Measurements from ENCODE around the gene GNL3. TPM values are rescaled to one million over a fixed set of nuclear protein-coding genes. Genes with fewer than 3 reads are reported as not detected.

Gene GNL3
- total and polyA plus RNA-seq, 2 donors (not counting 3 experiments of a cell fraction or from before 2014, with no cell fraction given), result 27.8 to 109 TPM

DNA sequence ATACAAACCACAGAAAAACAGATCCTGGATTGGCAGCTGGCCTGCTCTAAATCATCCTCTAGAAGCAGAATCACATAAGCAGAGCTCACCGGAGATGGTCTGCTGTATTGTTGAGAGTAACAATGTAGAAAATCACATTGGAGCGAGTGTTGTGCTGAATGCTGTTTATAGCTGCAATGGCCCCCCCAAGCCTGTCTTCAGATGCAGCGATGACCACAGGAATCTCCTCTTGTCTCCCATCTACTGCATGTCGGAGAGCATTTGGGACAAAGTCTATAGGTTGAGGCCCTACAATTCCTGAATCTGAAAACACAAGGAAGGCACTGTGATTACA, 11.8 kb downstream of the GNL3 start:
- ChIA-PET POLR2A (no interaction called here), CTCF (no interaction called here)
- Histone ChIP-seq H4K20me1 (replicated peaks; ENCODE audit: control insufficient read depth, extremely low read depth, insufficient read depth, low read length) (no peaks in the 10 kb centered on the region), H3K9me3 (replicated peaks; ENCODE audit: control insufficient read depth, insufficient read depth, low read length) (no peaks in the 10 kb centered on the region), H2AFZ (ENCODE audit: low read depth, low read length) (no peak overlapping the region), H3K4me3 (replicated peaks in 1 of 3; ENCODE audit: insufficient read depth in 1 of 3, low read depth in 1 of 3, low read length in 3 of 3) (no peak overlapping the region), H3K9me1 (replicated peaks; ENCODE audit: control insufficient read depth, extremely low read depth, insufficient read depth, low read length) (no peaks in the 10 kb centered on the region), H3K4me2 (ENCODE audit: insufficient read depth, low read length) (no peak overlapping the region), H3K27ac (ENCODE audit: insufficient read depth, low read depth, low read length) (no peak overlapping the region), H3K79me2 (ENCODE audit: control insufficient read depth, insufficient read depth, low read length) (peaks cover 19% of the 10 kb centered on the region), H3K9ac (replicated peaks; ENCODE audit: extremely low read depth, insufficient read depth, low read length) (no peak overlapping the region), H3K4me1 (ENCODE audit: control insufficient read depth, extremely low read depth, insufficient read depth, low read length) (no peaks in the 10 kb centered on the region), H3K27me3 (ENCODE audit: control insufficient read depth in 2 of 2, insufficient read depth in 2 of 2, low read length in 2 of 2) (no peaks in the 10 kb centered on the region), H3K36me3 (ENCODE audit: control insufficient read depth in 2 of 2, extremely low read depth in 1 of 2, insufficient read depth in 2 of 2, low read length in 2 of 2) (peaks cover 29 to 41% of the 10 kb centered on the region in 2 experiments)
- TF ChIP-seq FOS (IDR thresholded peaks at IDR 0.05; ENCODE audit: borderline replicate concordance, insufficient read depth, low read length), result no peak
- no peak for TF ChIP-seq JUN (IDR thresholded peaks at IDR 0.05; ENCODE audit: borderline replicate concordance, insufficient read depth, insufficient read length, low read depth)
- TF ChIP-seq POLR2A (IDR thresholded peaks at IDR 0.05; ENCODE audit: low read depth, low read length), result no peak
- no peak for TF ChIP-seq GATA2 (IDR thresholded peaks at IDR 0.05; ENCODE audit: insufficient read depth, insufficient read length, low read depth, low read length)
- no peak for TF ChIP-seq POLR2AphosphoS5 (IDR thresholded peaks at IDR 0.05; ENCODE audit: insufficient read depth, low read depth, low read length)
- no peak for TF ChIP-seq EZH2 (IDR thresholded peaks at IDR 0.05; ENCODE audit: borderline replicate concordance, low read depth, low read length, severe bottlenecking)
- TF ChIP-seq, protein P1, sequence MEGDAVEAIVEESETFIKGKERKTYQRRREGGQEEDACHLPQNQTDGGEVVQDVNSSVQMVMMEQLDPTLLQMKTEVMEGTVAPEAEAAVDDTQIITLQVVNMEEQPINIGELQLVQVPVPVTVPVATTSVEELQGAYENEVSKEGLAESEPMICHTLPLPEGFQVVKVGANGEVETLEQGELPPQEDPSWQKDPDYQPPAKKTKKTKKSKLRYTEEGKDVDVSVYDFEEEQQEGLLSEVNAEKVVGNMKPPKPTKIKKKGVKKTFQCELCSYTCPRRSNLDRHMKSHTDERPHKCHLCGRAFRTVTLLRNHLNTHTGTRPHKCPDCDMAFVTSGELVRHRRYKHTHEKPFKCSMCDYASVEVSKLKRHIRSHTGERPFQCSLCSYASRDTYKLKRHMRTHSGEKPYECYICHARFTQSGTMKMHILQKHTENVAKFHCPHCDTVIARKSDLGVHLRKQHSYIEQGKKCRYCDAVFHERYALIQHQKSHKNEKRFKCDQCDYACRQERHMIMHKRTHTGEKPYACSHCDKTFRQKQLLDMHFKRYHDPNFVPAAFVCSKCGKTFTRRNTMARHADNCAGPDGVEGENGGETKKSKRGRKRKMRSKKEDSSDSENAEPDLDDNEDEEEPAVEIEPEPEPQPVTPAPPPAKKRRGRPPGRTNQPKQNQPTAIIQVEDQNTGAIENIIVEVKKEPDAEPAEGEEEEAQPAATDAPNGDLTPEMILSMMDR (IDR thresholded peaks at IDR 0.05; ENCODE audit: extremely low read depth in 1 of 2, insufficient read depth in 1 of 2, low read depth in 1 of 2, low read length in 2 of 2), result no peak
- TF ChIP-seq, protein P2, sequence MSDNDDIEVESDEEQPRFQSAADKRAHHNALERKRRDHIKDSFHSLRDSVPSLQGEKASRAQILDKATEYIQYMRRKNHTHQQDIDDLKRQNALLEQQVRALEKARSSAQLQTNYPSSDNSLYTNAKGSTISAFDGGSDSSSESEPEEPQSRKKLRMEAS (IDR thresholded peaks at IDR 0.05; ENCODE audit: insufficient read depth, insufficient read length), result no peak
- TF ChIP-seq MYC (IDR thresholded peaks at IDR 0.05; ENCODE audit: low read depth, low read length), result no peak
- DNase-seq (ENCODE audit: low read depth, low spot score) (no peak), FAIRE-seq (no peak)
- dilution Hi-C loops (cut with MboI; ENCODE audit: extremely low pct_ligation_motif_present, low sequenced_read_pairs) (no loop called here), intact Hi-C loops (cut with micrococcal nuclease) (no loop called here)
- no TSS peak for BruUV-seq (replicated peaks)

Measured in endothelial cell of umbilical vein (primary cell).